K562 (cell line): ENCODE results near the gene PDE6B. TPM values are rescaled to one million over a fixed set of nuclear protein-coding genes. Genes with fewer than 3 reads are reported as not detected.
"Not testable (repeated sequence)": the region's sequence is repeated elsewhere in the genome, so short reads cannot be mapped to it uniquely, and the experiment has no call there.

Experiments
- ATAC-seq: fragments of 200-7000 bp; cut with Tn5 transposase; 3 replicates; pipeline ENCODE4 v1.9.1; 2020; ENCODE audit warnings: moderate library complexity
- BruUV-seq: library from RNA; stranded (reverse); fragments of 400-500 nt; replicated peaks from 2 replicates; lab custom pipeline; 2021; lab: Mats Ljungman, UMichigan
- CTCF ChIA-PET: fragments of 300-600 bp; formaldehyde crosslinking; extraction: SDS; loops from one replicate; lab custom pipeline; 2021; ENCODE audit warnings: low intra/inter-chr PET ratio; lab: Yijun Ruan, JAX
- POLR2A ChIA-PET: fragments of 300-600, 350-650 bp; sonication (Branson Sonifier 250); formaldehyde crosslinking; extraction: SDS; loops from one replicate; lab custom pipeline; 2021; ENCODE audit warnings: antibody characterized with exemption, inconsistent platforms; lab: Yijun Ruan, JAX
- DNase-seq, 4 experiments: peaks; one replicate each; pipeline versions ENCODE4 v3.0.0 to v3.0.0-alpha.2; 2011 to 2018; ENCODE audit warnings: low spot score in 3 of 4, mixed read lengths in 3 of 4; ENCODE audit errors: extremely low read depth in 1 of 4
- FAIRE-seq: peaks from 2 replicates; lab custom pipeline; 2011; peaks lifted over from hg19 to GRCh38; lab: Jason Lieb, UNC
- H2AFZ ChIP-seq: 2 replicates; pipeline ENCODE4 v1.6.0; 2011; ENCODE audit warnings: low read depth, low read length, control low read depth, inconsistent platforms
- H3K27ac ChIP-seq: fragments of 200-600 bp; 3 replicates; pipeline ENCODE4 v1.8.0; 2011; ENCODE audit warnings: low read depth, mild to moderate bottlenecking, control low read depth, inconsistent platforms, low read length, moderate library complexity, mixed read lengths; ENCODE audit errors: extremely low read depth
- H3K27me3 ChIP-seq, 2 experiments: fragments of 300-600 bp in 1 of 2; 2 replicates in 1 of 2; 3 replicates in 1 of 2; pipeline versions ENCODE4 v1.6.0 to v1.8.0; 2011; ENCODE audit warnings: inconsistent platforms in 2 of 2, low read length in 2 of 2, mild to moderate bottlenecking in 1 of 2, mixed read lengths in 1 of 2, moderate library complexity in 1 of 2; ENCODE audit not compliant: control insufficient read depth in 2 of 2, insufficient read depth in 2 of 2
- H3K36me3 ChIP-seq: fragments of 300-600 bp; 3 replicates; pipeline ENCODE4 v1.8.0; 2011; ENCODE audit warnings: mild to moderate bottlenecking, low read length, inconsistent platforms; ENCODE audit not compliant: control insufficient read depth, insufficient read depth
- H3K4me1 ChIP-seq, 2 experiments: fragments of 200-600 bp in 1 of 2; replicated peaks in 1 of 2; 2 replicates in 1 of 2; 3 replicates in 1 of 2; pipeline versions ENCODE4 v1.5.1 to v1.8.0; 2011; ENCODE audit warnings: inconsistent platforms in 2 of 2, low read length in 2 of 2, mild to moderate bottlenecking in 1 of 2, mixed read lengths in 1 of 2, moderate library complexity in 1 of 2; ENCODE audit not compliant: control insufficient read depth in 2 of 2, insufficient read depth in 2 of 2
- H3K4me2 ChIP-seq: 2 replicates; pipeline ENCODE4 v1.6.1; 2011; ENCODE audit warnings: low read length, control low read depth, inconsistent platforms, mixed read lengths; ENCODE audit not compliant: insufficient read depth
- H3K4me3 ChIP-seq: fragments of 200-600 bp; sonication (generic), shearing (Covaris generic); 2 replicates; pipeline ENCODE4 v1.5.1; 2016; ENCODE audit warnings: control low read depth, inconsistent platforms
- H3K79me2 ChIP-seq: fragments of 200-600 bp; 3 replicates; pipeline ENCODE4 v1.8.0; 2011; ENCODE audit warnings: low read length, inconsistent platforms; ENCODE audit not compliant: control insufficient read depth, insufficient read depth
- H3K9ac ChIP-seq, 2 experiments: 2 replicates each; pipeline versions ENCODE4 v1.6.0 to v1.6.1; 2011; ENCODE audit warnings: low read depth in 2 of 2, low read length in 2 of 2, control low read depth in 1 of 2, inconsistent platforms in 1 of 2, mild to moderate bottlenecking in 1 of 2, mixed read lengths in 1 of 2; ENCODE audit not compliant: insufficient read depth in 1 of 2
- H3K9me1 ChIP-seq: one replicate; pipeline ENCODE4 v1.6.0; 2011; ENCODE audit warnings: inconsistent platforms, mild to moderate bottlenecking, low read length, moderate library complexity; ENCODE audit not compliant: control insufficient read depth, insufficient read depth
- H3K9me3 ChIP-seq: replicated peaks from 2 replicates; pipeline ENCODE4 v1.5.1; 2011; ENCODE audit warnings: low read depth, low read length, inconsistent platforms; ENCODE audit not compliant: control insufficient read depth, insufficient read depth
- H4K20me1 ChIP-seq: replicated peaks from 2 replicates; pipeline ENCODE4 v1.6.1; 2011; ENCODE audit warnings: low read length, inconsistent platforms, mixed read lengths; ENCODE audit not compliant: control insufficient read depth, insufficient read depth
- KDM5B ChIP-seq: fragments of 200-600 bp; sonication (generic); IDR thresholded peaks from 2 replicates; pipeline ENCODE4 v1.6.1; 2012; ENCODE audit warnings: low read depth, mild to moderate bottlenecking, moderate library complexity, low read length, control low read depth, inconsistent platforms; ENCODE audit not compliant: insufficient replicate concordance
- LARP7 ChIP-seq: fragments of 450-650 bp; IDR thresholded peaks from 2 replicates; pipeline ENCODE4 v1.6.1; 2016
- POLR2A ChIP-seq: fragments of 450-650 bp; conservative IDR thresholded peaks from 2 replicates; pipeline ENCODE4 v1.6.1; 2016
- PTTG1 ChIP-seq: fragments of 450-650 bp; IDR thresholded peaks from 2 replicates; pipeline ENCODE4 v1.6.1; 2016; ENCODE audit warnings: low read depth, mild to moderate bottlenecking, missing genetic modification characterization, missing compliant biosample characterization
- RBFOX2 ChIP-seq: fragments of 200-400 bp; formaldehyde crosslinking; IDR thresholded peaks from 2 replicates; pipeline ENCODE4 v1.6.1; 2017; ENCODE audit warnings: low read depth, mild to moderate bottlenecking, low read length, moderate library complexity
- SUPT5H ChIP-seq: fragments of 450-650 bp; IDR thresholded peaks from 2 replicates; pipeline ENCODE4 v1.6.1; 2016
- WGBS: fragments of 100-300 bp; shearing (Covaris generic); methylation state at CpG from one replicate; pipeline ENCODE4 v1.1.6; 2016; ENCODE audit warnings: low coverage, mixed read lengths; ENCODE audit not compliant: insufficient coverage; ENCODE audit errors: missing lambda C conversion rate; 5-methylcytosine and 5-hydroxymethylcytosine counted together
- in situ Hi-C: fragments of 300-500 bp; cut with MboI; formaldehyde crosslinking; loops from 4 replicates; pipeline ENCODE4 v1.15.0; 2018; ENCODE audit warnings: inconsistent platforms, mixed read lengths
- intact Hi-C: fragments of 100-400 bp; cut with micrococcal nuclease; formaldehyde crosslinking; loops from 2 replicates; pipeline ENCODE4 v1.14.2; 2022
- polyA plus RNA-seq, 8 experiments: library from polyadenylated mRNA; depleted of rRNA in 4 of 8; stranded (reverse) in 5 of 8; unstranded in 3 of 8; fragments of >200 nt; fragmentation: Nextera tagmentation in 2 of 8; fragmentation: Illumina TruSeq in 1 of 8; extraction: Ambion mirVana in 2 of 8; extraction: Trizol in 1 of 8; gene quantifications; 2 replicates each; pipeline versions ENCODE4 v1.2.1 to v1.2.3, GENCODE V29; 2011 to 2014; ENCODE audit warnings: inconsistent platforms in 1 of 8, missing spikeins in 1 of 8
- total RNA-seq, 7 experiments: library from RNA; depleted of rRNA in 6 of 7; stranded (reverse); fragments of >200 nt in 6 of 7; fragmentation: Illumina TruSeq in 2 of 7; extraction: Trizol in 2 of 7; gene quantifications; 2 replicates each; pipeline versions ENCODE4 v1.2.1 to v1.2.3, GENCODE V29; 2011 to 2021; ENCODE audit warnings: low replicate concordance in 1 of 7
- TF ChIP-seq, protein P1 (sequence below), 2 experiments: fragments of 450-650 bp in 1 of 2; sonication (generic) in 1 of 2; formaldehyde crosslinking; conservative IDR thresholded peaks; 2 replicates each; pipeline versions ENCODE4 v1.4.0 to v1.8.1; 2020 to 2022; ENCODE audit warnings: mild to moderate bottlenecking in 1 of 2, missing genetic modification reagents in 1 of 2
- TF ChIP-seq, protein P2 (sequence below): fragments of 250-450 bp; sonication (Bioruptor Pico); IDR thresholded peaks from 2 replicates; pipeline ENCODE4 v1.5.0; 2020; ENCODE audit warnings: mild to moderate bottlenecking, borderline replicate concordance

Gene PDE6B
- total and polyA plus RNA-seq, 9 of the 15 experiments (the other 6 are each of a cell fraction or from before 2014, with no cell fraction given), result 0.04 TPM; not detected in 8

DNA sequence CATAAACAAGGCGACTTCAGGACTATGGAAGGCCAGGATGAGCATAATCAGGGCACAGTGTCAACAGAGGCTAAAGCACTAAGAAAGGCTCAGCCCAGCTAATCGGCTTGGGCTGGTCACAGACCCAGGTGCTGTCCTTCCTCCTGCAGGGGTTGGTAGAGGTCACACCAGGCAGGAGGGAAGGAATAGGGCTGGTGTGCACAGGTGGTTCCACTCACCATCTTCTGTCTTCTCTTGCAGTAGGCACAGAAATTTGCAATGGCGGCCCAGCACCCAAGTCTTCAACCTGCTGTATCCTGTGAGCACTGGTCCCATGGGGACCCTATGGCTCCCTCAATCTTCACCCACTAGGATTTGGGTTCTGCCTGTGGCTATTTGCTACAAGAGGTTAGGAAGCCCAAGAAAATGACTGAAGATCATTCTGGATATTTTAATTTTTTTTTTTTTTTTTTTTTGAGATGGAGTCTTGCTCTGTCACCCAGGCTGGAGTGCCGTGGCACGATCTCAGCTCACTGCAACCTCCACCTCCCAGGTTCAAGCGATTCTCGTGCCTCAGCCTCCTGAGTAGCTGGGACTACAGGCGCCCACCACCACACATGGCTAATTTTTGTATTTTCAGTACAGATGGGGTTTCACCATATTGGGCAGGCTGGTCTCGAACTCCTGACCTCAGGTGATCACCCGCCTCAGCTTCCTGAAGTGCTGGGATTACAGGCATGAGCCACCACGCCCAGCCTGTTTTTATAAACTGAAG lies 44.6 kb downstream of the PDE6B start:
- peaks cover 6 to 17% of the 10 kb centered on the region in 2 experiments; a peak in 3 of 5 replicates for H3K27me3 ChIP-seq
- H3K9ac ChIP-seq, CTCF ChIA-PET, in situ Hi-C loops, H3K9me3 ChIP-seq, DNase-seq, H3K4me2 ChIP-seq, FAIRE-seq, H2AFZ ChIP-seq, H3K4me3 ChIP-seq, intact Hi-C loops, POLR2A ChIA-PET, H3K27ac ChIP-seq, ATAC-seq, H3K9me1 ChIP-seq, H4K20me1 ChIP-seq, BruUV-seq: not testable (repeated sequence)
- H3K79me2 ChIP-seq, result peaks cover 18% of the 10 kb centered on the region
- peak; percentile 59; the same call in 1 of the 2 replicates for TF ChIP-seq POLR2A
- peak; percentile 51; the same call in 1 of the 2 replicates for TF ChIP-seq SUPT5H
- peak; percentile 54 for TF ChIP-seq KDM5B
- peaks cover 4 to 35% of the 10 kb centered on the region in 2 experiments; a peak in 4 of 5 replicates for H3K4me1 ChIP-seq
- peaks cover 32% of the 10 kb centered on the region for H3K36me3 ChIP-seq
- WGBS, result 80% methylated on average over 8 of the region's 11 CpGs

DNA sequence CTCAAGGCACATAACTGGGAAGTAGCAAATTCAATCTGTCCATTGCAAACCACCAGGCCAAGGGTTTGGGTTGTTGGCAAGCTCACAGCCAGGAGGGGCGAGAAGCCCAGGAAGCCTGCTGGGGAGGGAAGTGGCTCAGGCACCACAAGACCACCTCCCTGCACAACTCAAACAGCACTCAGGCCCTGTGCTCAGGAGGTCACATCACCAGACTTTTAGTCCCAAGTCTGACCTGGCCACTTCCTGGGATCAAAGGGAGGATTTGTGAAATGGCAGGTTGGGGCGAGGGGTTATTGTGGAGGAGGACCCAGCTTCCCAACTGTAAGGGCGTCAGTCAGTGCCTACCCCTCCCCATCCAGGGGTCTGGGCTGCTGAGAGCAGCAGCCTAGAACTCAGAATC lies 46.4 kb downstream of the PDE6B start:
- ATAC-seq (no peak), FAIRE-seq (no peak), DNase-seq (no peak)
- BruUV-seq, result no TSS peak
- H3K79me2 ChIP-seq, result peaks cover 22% of the 10 kb centered on the region
- no peak overlapping the region for H2AFZ ChIP-seq
- 93% methylated on average over 3 of the region's 3 CpGs for WGBS
- peaks cover 32% of the 10 kb centered on the region for H3K36me3 ChIP-seq
- H3K9ac ChIP-seq, result no peak overlapping the region
- POLR2A ChIA-PET, result interaction anchor here (0.7 kb wide), 1 partner anchor 12 kb away, joined by 3 read pairs; no protein-coding TSS in a partner anchor
- no peak overlapping the region for H3K4me2 ChIP-seq
- H3K9me1 ChIP-seq, result no peaks in the 10 kb centered on the region
- H3K4me1 ChIP-seq, result peaks cover 9 to 35% of the 10 kb centered on the region in 2 experiments
- H3K4me3 ChIP-seq, result no peak overlapping the region
- TF ChIP-seq, protein P1, sequence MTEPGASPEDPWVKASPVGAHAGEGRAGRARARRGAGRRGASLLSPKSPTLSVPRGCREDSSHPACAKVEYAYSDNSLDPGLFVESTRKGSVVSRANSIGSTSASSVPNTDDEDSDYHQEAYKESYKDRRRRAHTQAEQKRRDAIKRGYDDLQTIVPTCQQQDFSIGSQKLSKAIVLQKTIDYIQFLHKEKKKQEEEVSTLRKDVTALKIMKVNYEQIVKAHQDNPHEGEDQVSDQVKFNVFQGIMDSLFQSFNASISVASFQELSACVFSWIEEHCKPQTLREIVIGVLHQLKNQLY (CRISPR knock-in tag; conservative IDR thresholded peaks at IDR 0.05), result no peak
- 0 out of 2 replicates have a peak, but pooled peaks have one; percentile 24 for TF ChIP-seq RBFOX2
- TF ChIP-seq, protein P2, sequence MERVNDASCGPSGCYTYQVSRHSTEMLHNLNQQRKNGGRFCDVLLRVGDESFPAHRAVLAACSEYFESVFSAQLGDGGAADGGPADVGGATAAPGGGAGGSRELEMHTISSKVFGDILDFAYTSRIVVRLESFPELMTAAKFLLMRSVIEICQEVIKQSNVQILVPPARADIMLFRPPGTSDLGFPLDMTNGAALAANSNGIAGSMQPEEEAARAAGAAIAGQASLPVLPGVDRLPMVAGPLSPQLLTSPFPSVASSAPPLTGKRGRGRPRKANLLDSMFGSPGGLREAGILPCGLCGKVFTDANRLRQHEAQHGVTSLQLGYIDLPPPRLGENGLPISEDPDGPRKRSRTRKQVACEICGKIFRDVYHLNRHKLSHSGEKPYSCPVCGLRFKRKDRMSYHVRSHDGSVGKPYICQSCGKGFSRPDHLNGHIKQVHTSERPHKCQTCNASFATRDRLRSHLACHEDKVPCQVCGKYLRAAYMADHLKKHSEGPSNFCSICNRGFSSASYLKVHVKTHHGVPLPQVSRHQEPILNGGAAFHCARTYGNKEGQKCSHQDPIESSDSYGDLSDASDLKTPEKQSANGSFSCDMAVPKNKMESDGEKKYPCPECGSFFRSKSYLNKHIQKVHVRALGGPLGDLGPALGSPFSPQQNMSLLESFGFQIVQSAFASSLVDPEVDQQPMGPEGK, result no peak
- no peak for TF ChIP-seq PTTG1
- no peak for TF ChIP-seq LARP7
- no peak overlapping the region for H3K27ac ChIP-seq
- no peaks in the 10 kb centered on the region for H3K9me3 ChIP-seq
- in situ Hi-C loops, result no loop called here
- H3K27me3 ChIP-seq, result peaks cover 0 to under 1% of the 10 kb centered on the region in 2 experiments; a peak in 1 of 5 replicates
- CTCF ChIA-PET, result no interaction called here
- peaks cover 5% of the 10 kb centered on the region; the same call in 1 of the 2 replicates for H4K20me1 ChIP-seq
- intact Hi-C loops, result no loop called here
